GM12878 (cell line): ENCODE data around the gene GPM6B. TPM values are rescaled to one million over a fixed set of nuclear protein-coding genes. Genes with fewer than 3 reads are reported as not detected.

Source experiments
- ATAC-seq: fragments of 200-7000 bp; cut with Tn5 transposase; 3 replicates; pipeline ENCODE4 v1.9.1; 2020; ENCODE audit warnings: mild to moderate bottlenecking, moderate library complexity
- BruUV-seq: library from RNA; stranded (reverse); fragments of 400-500 nt; replicated peaks from 2 replicates; lab custom pipeline; 2021; lab: Mats Ljungman, UMichigan
- CTCF ChIA-PET: fragments of 300-600 bp; sonication (Branson Sonifier 250); formaldehyde crosslinking; extraction: SDS; loops from one replicate; lab custom pipeline; 2021; ENCODE audit warnings: inconsistent platforms; lab: Yijun Ruan, JAX
- POLR2A ChIA-PET: fragments of 350-600 bp; formaldehyde crosslinking; extraction: SDS; loops from one replicate; lab custom pipeline; 2021; ENCODE audit warnings: inconsistent platforms; lab: Charles Lee
- RAD21 ChIA-PET: fragments of 300-600 bp; sonication (Branson Sonifier 250); formaldehyde crosslinking; loops from one replicate; lab custom pipeline; 2023; ENCODE audit warnings: antibody characterized with exemption; ENCODE audit not compliant: unreplicated experiment; lab: Charles Lee
- SMC1A ChIA-PET: fragments of 300-600 bp; sonication (Branson Sonifier 250); formaldehyde crosslinking; loops from one replicate; lab custom pipeline; 2023; ENCODE audit not compliant: unreplicated experiment, uncharacterized antibody; lab: Charles Lee
- DNase-seq: peaks from one replicate; pipeline ENCODE4 v3.0.0-alpha.2; 2011; ENCODE audit warnings: low read depth, low spot score
- FAIRE-seq: peaks from 3 replicates; lab custom pipeline; 2011; peaks lifted over from hg19 to GRCh38; lab: Jason Lieb, UNC
- H2AFZ ChIP-seq: 2 replicates; pipeline ENCODE4 v1.6.0; 2011; ENCODE audit warnings: low read depth, low read length, control low read depth; ENCODE audit not compliant: control insufficient read depth
- H3K27ac ChIP-seq: 2 replicates; pipeline ENCODE4 v1.5.1; 2011; ENCODE audit warnings: control low read depth; ENCODE audit not compliant: control insufficient read depth, insufficient read depth
- H3K27me3 ChIP-seq, 2 experiments: replicated peaks in 1 of 2; 2 replicates each; pipeline versions ENCODE4 v1.6.0 to v1.6.1; 2011; ENCODE audit warnings: low read length in 1 of 2; ENCODE audit not compliant: control insufficient read depth in 2 of 2, insufficient read depth in 2 of 2
- H3K36me3 ChIP-seq, 2 experiments: 2 replicates each; pipeline ENCODE4 v1.5.1; 2011; ENCODE audit warnings: low read length in 1 of 2; ENCODE audit not compliant: control insufficient read depth in 2 of 2, insufficient read depth in 2 of 2
- H3K4me1 ChIP-seq: 2 replicates; pipeline ENCODE4 v1.6.1; 2011; ENCODE audit warnings: mild to moderate bottlenecking, low read length, moderate library complexity, mixed read lengths; ENCODE audit not compliant: control insufficient read depth, insufficient read depth
- H3K4me2 ChIP-seq: 2 replicates; pipeline ENCODE4 v1.6.0; 2011; ENCODE audit warnings: control low read depth; ENCODE audit not compliant: control insufficient read depth, insufficient read depth
- H3K4me3 ChIP-seq: fragments of 200-600 bp; sonication (generic); 2 replicates; pipeline ENCODE4 v1.5.1; 2016
- H3K79me2 ChIP-seq: 2 replicates; pipeline ENCODE4 v1.6.0; 2011; ENCODE audit warnings: low read length; ENCODE audit not compliant: control insufficient read depth, insufficient read depth
- H3K9ac ChIP-seq: 2 replicates; pipeline ENCODE4 v1.8.0; 2011; ENCODE audit warnings: low read length, control low read depth, mixed read lengths; ENCODE audit not compliant: control insufficient read depth, insufficient read depth
- H3K9me3 ChIP-seq: replicated peaks from 3 replicates; pipeline ENCODE4 v1.5.1; 2011; ENCODE audit warnings: mild to moderate bottlenecking, low read length; ENCODE audit not compliant: control insufficient read depth, insufficient read depth
- H4K20me1 ChIP-seq: 2 replicates; pipeline ENCODE4 v1.6.0; 2011; ENCODE audit not compliant: control insufficient read depth, insufficient read depth
- BMI1 ChIP-seq: fragments of 450-650 bp; IDR thresholded peaks from 2 replicates; pipeline ENCODE4 v1.6.1; 2016; ENCODE audit warnings: mild to moderate bottlenecking, moderate library complexity, borderline replicate concordance
- CBX5 ChIP-seq: sonication (generic); IDR thresholded peaks from 2 replicates; pipeline ENCODE4 v1.6.1; 2016; ENCODE audit warnings: low read depth, moderate library complexity, mild to moderate bottlenecking, inconsistent platforms
- CHD1 ChIP-seq: IDR thresholded peaks from 2 replicates; pipeline ENCODE4 v1.6.1; 2012; ENCODE audit warnings: low read depth, low read length, improper control_type of control experiment
- EGR1 ChIP-seq, 2 experiments: IDR thresholded peaks; 1 replicate in 1 of 2; 2 replicates in 1 of 2; pipeline ENCODE4 v1.6.1; 2011 to 2012; ENCODE audit warnings: low read depth in 2 of 2, low read length in 2 of 2, borderline replicate concordance in 1 of 2, mild to moderate bottlenecking in 1 of 2, moderate library complexity in 1 of 2
- FOS ChIP-seq: IDR thresholded peaks from 3 replicates; pipeline ENCODE4 v1.6.1; 2011; ENCODE audit warnings: borderline replicate concordance; ENCODE audit not compliant: insufficient read length; ENCODE audit errors: extremely low read depth
- MEF2A ChIP-seq: IDR thresholded peaks from 2 replicates; pipeline ENCODE4 v1.6.1; 2011; ENCODE audit warnings: low read depth, mild to moderate bottlenecking, low read length, moderate library complexity; ENCODE audit not compliant: insufficient read depth
- NFXL1 ChIP-seq: fragments of 450-650 bp; IDR thresholded peaks from 2 replicates; pipeline ENCODE4 v1.6.1; 2017; ENCODE audit warnings: antibody characterized with exemption, mild to moderate bottlenecking, borderline replicate concordance
- SMAD1 ChIP-seq: fragments of 450-650 bp; IDR thresholded peaks from 2 replicates; pipeline ENCODE4 v1.6.1; 2018; ENCODE audit warnings: mild to moderate bottlenecking, low read depth; ENCODE audit not compliant: partially characterized antibody
- SMC3 ChIP-seq: IDR thresholded peaks from 2 replicates; pipeline ENCODE4 v1.6.1; 2011; ENCODE audit warnings: low read length, improper control_type of control experiment, borderline replicate concordance
- SPI1 ChIP-seq: IDR thresholded peaks from 2 replicates; pipeline ENCODE4 v1.6.1; 2011; ENCODE audit warnings: low read depth, mild to moderate bottlenecking, low read length, moderate library complexity, borderline replicate concordance; ENCODE audit not compliant: insufficient read depth
- SUPT20H ChIP-seq: IDR thresholded peaks from 2 replicates; pipeline ENCODE4 v1.6.1; 2011; ENCODE audit warnings: low read depth, mild to moderate bottlenecking, low read length, moderate library complexity, borderline replicate concordance; ENCODE audit not compliant: control insufficient read depth
- TCF3 ChIP-seq: IDR thresholded peaks from 2 replicates; pipeline ENCODE4 v1.6.1; 2012; ENCODE audit warnings: low read depth, mild to moderate bottlenecking, low read length, borderline replicate concordance; ENCODE audit not compliant: insufficient read depth
- ZNF217 ChIP-seq: fragments of 450-650 bp; IDR thresholded peaks from 2 replicates; pipeline ENCODE4 v1.6.1; 2017; ENCODE audit warnings: antibody characterized with exemption, mild to moderate bottlenecking
- ZSCAN29 ChIP-seq: fragments of 450-650 bp; IDR thresholded peaks from 2 replicates; pipeline ENCODE4 v1.6.1; 2017; ENCODE audit warnings: mild to moderate bottlenecking, moderate library complexity
- ZZZ3 ChIP-seq: IDR thresholded peaks from 2 replicates; pipeline ENCODE4 v1.6.1; 2011; ENCODE audit warnings: low read depth; ENCODE audit not compliant: control insufficient read depth, insufficient read length
- WGBS: methylation state at CpG from one replicate; pipeline ENCODE4 v1.1.6; 2016; ENCODE audit warnings: low lambda C conversion rate; ENCODE audit not compliant: insufficient replicate concordance, insufficient coverage; ENCODE audit errors: missing lambda C conversion rate; 5-methylcytosine and 5-hydroxymethylcytosine counted together
- in situ Hi-C: fragments of 300-500 bp; cut with MboI; formaldehyde crosslinking; loops from 9 replicates; pipeline ENCODE4 v1.14.3; 2018; ENCODE audit warnings: mixed read lengths
- intact Hi-C: fragments of 100-400 bp; cut with micrococcal nuclease; formaldehyde crosslinking; loops from one replicate; pipeline ENCODE4 v1.14.2; 2022; ENCODE audit not compliant: unreplicated experiment
- polyA plus RNA-seq, 11 experiments: library from polyadenylated mRNA; depleted of rRNA in 4 of 11; unstranded in 6 of 11; stranded (reverse) in 5 of 11; fragments of >200 nt; fragmentation: Nextera tagmentation in 4 of 11; fragmentation: Illumina TruSeq in 1 of 11; extraction: Ambion mirVana in 4 of 11; extraction: Trizol in 1 of 11; gene quantifications; 1 replicate in 1 of 11; 2 replicates in 10 of 11; pipeline versions ENCODE4 v1.2.1 to v1.2.3, GENCODE V29; 2011 to 2016; ENCODE audit warnings: inconsistent platforms in 2 of 11, missing spikeins in 2 of 11, low read depth in 1 of 11
- total RNA-seq, 4 experiments: library from RNA; depleted of rRNA in 3 of 4; stranded (reverse); fragments of >200 nt in 3 of 4; fragmentation: Illumina TruSeq in 1 of 4; extraction: Trizol in 1 of 4; gene quantifications; 2 replicates each; pipeline versions ENCODE4 v1.2.1 to v1.2.3, GENCODE V29; 2013 to 2021
- TF ChIP-seq, protein P1 (sequence below): IDR thresholded peaks from 2 replicates; pipeline ENCODE4 v1.6.1; 2012; ENCODE audit warnings: low read depth, low read length, improper control_type of control experiment
- TF ChIP-seq, protein P2 (sequence below): IDR thresholded peaks from 2 replicates; pipeline ENCODE4 v1.6.1; 2012; ENCODE audit warnings: mild to moderate bottlenecking, low read depth, low read length
- TF ChIP-seq, protein P3 (sequence below): IDR thresholded peaks from 2 replicates; pipeline ENCODE4 v1.6.1; 2011; ENCODE audit warnings: mild to moderate bottlenecking, low read depth, low read length, moderate library complexity; ENCODE audit not compliant: insufficient replicate concordance

Gene GPM6B
- total and polyA plus RNA-seq, 10 of the 15 experiments (the other 5 are each of a cell fraction or from before 2014, with no cell fraction given), result 0.01 to 2.6 (median 0.37) TPM; not detected in 2

DNA sequence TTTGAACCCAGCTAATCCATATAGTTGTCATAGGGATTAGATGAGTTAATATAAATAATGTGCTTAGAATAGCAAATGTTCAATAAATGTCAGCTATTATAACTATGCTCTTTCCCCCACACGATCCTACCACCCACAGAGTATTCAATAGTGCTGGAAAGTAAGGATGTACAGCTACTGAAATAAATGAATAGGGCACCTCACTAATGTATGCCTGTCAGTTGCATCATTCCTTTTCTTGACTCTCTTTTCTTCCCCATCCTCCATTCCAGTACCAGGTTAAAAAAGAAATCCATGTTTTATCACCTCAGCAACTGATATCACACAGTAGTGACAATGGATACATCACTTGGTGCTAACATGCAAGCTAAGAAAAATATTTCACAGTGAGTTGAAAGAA is 42.8 kb upstream of the GPM6B start:
- no peak overlapping the region for H3K27ac ChIP-seq
- CTCF ChIA-PET, result interaction anchor here (1.7 kb wide), 1 partner anchor 172 kb away, joined by 4 read pairs; no protein-coding TSS in a partner anchor
- POLR2A ChIA-PET, result no interaction called here
- H2AFZ ChIP-seq, result no peak overlapping the region
- no peaks in the 10 kb centered on the region for H3K27me3 ChIP-seq
- in situ Hi-C loops, result no loop called here
- no peak for DNase-seq
- no peak overlapping the region for H3K4me3 ChIP-seq
- no peak for ATAC-seq
- 0 out of 2 replicates have a peak, but pooled peaks cover 4% of the 10 kb centered on the region for H3K4me1 ChIP-seq
- no peaks in the 10 kb centered on the region for H3K9me3 ChIP-seq
- no peak for FAIRE-seq
- BruUV-seq, result no TSS peak
- H3K36me3 ChIP-seq, result no peaks in the 10 kb centered on the region
- no peak overlapping the region for H3K9ac ChIP-seq
- WGBS, result 0% methylated on average over 1 of the region's 1 CpG
- SMC1A ChIA-PET, result interaction anchor here (1.0 kb wide), 1 partner anchor 355 kb away, joined by 3 read pairs; no protein-coding TSS in a partner anchor
- RAD21 ChIA-PET, result interaction anchor here (0.6 to 0.8 kb wide), 2 partner anchors 35 to 98 kb away, joined by 3 to 4 read pairs; no protein-coding TSS in a partner anchor
- H3K79me2 ChIP-seq, result no peaks in the 10 kb centered on the region
- intact Hi-C loops, result no loop called here
- H3K4me2 ChIP-seq, result no peak overlapping the region
- no peaks in the 10 kb centered on the region for H4K20me1 ChIP-seq
- TF ChIP-seq EGR1 (IDR thresholded peaks at IDR 0.05; ENCODE audit: borderline replicate concordance in 1 of 2, low read depth in 2 of 2, low read length in 2 of 2) (no peak), ZZZ3 (no peak), BMI1 (no peak), ZNF217 (no peak), ZSCAN29 (no peak), SPI1 (no peak), CBX5 (no peak), SMAD1 (no peak), NFXL1 (no peak), CHD1 (no peak), SUPT20H (no peak), MEF2A (no peak), TCF3 (no peak), SMC3 (no peak), FOS (no peak)
- TF ChIP-seq, protein P1, sequence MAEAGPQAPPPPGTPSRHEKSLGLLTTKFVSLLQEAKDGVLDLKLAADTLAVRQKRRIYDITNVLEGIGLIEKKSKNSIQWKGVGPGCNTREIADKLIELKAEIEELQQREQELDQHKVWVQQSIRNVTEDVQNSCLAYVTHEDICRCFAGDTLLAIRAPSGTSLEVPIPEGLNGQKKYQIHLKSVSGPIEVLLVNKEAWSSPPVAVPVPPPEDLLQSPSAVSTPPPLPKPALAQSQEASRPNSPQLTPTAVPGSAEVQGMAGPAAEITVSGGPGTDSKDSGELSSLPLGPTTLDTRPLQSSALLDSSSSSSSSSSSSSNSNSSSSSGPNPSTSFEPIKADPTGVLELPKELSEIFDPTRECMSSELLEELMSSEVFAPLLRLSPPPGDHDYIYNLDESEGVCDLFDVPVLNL, result no peak
- TF ChIP-seq, protein P2, sequence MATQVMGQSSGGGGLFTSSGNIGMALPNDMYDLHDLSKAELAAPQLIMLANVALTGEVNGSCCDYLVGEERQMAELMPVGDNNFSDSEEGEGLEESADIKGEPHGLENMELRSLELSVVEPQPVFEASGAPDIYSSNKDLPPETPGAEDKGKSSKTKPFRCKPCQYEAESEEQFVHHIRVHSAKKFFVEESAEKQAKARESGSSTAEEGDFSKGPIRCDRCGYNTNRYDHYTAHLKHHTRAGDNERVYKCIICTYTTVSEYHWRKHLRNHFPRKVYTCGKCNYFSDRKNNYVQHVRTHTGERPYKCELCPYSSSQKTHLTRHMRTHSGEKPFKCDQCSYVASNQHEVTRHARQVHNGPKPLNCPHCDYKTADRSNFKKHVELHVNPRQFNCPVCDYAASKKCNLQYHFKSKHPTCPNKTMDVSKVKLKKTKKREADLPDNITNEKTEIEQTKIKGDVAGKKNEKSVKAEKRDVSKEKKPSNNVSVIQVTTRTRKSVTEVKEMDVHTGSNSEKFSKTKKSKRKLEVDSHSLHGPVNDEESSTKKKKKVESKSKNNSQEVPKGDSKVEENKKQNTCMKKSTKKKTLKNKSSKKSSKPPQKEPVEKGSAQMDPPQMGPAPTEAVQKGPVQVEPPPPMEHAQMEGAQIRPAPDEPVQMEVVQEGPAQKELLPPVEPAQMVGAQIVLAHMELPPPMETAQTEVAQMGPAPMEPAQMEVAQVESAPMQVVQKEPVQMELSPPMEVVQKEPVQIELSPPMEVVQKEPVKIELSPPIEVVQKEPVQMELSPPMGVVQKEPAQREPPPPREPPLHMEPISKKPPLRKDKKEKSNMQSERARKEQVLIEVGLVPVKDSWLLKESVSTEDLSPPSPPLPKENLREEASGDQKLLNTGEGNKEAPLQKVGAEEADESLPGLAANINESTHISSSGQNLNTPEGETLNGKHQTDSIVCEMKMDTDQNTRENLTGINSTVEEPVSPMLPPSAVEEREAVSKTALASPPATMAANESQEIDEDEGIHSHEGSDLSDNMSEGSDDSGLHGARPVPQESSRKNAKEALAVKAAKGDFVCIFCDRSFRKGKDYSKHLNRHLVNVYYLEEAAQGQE, result no peak
- TF ChIP-seq, protein P3, sequence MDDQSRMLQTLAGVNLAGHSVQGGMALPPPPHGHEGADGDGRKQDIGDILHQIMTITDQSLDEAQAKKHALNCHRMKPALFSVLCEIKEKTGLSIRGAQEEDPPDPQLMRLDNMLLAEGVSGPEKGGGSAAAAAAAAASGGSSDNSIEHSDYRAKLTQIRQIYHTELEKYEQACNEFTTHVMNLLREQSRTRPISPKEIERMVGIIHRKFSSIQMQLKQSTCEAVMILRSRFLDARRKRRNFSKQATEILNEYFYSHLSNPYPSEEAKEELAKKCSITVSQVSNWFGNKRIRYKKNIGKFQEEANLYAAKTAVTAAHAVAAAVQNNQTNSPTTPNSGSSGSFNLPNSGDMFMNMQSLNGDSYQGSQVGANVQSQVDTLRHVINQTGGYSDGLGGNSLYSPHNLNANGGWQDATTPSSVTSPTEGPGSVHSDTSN, result no peak
